Astrocyte of the spinal cord (primary cell): ENCODE measurements around the gene OR7E24.

ENCODE experiments used
- DNase-seq: peaks from one replicate; pipeline ENCODE4 v3.0.0; 2011; ENCODE audit warnings: low read depth, low spot score
- H3K4me3 ChIP-seq: 2 replicates; pipeline ENCODE4 v1.5.1; 2011; ENCODE audit warnings: low read depth, mild to moderate bottlenecking, low read length, moderate library complexity
- in situ Hi-C: cut with HindIII; loops from 2 replicates; pipeline ENCODE4 v1.10.0; 2017; ENCODE audit warnings: low sequenced_read_pairs
- TF ChIP-seq, protein P1 (sequence below): IDR thresholded peaks from 2 replicates; pipeline ENCODE4 v1.5.1; 2012; ENCODE audit warnings: low read depth, mild to moderate bottlenecking, low read length, inconsistent platforms

OR7E24 gene

DNA sequence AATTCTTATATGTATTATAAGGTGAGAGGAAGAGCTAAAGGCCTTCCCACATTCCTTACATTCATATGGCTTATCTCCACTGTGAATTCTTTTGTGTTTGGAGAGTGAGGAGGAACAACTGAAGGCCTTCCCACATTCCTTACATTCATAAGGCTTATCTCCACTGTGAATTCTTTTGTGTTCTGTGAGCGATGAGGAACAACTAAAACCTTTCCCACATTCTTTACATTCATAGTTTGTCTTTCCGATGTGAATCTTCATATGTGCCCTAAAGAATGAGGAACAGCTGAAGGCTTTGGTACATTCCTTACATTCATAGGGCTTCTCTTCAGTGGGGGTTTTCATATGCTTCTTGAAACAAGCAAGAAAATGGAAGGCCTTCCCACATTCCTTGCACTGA, 45.6 kb downstream of the OR7E24 start:
- in situ Hi-C loops, result no loop called here

More for the DNA sequence above, 45.6 kb downstream of the OR7E24 start:
- no peak overlapping the region for H3K4me3 ChIP-seq
- no peak for DNase-seq
- TF ChIP-seq, protein P1, sequence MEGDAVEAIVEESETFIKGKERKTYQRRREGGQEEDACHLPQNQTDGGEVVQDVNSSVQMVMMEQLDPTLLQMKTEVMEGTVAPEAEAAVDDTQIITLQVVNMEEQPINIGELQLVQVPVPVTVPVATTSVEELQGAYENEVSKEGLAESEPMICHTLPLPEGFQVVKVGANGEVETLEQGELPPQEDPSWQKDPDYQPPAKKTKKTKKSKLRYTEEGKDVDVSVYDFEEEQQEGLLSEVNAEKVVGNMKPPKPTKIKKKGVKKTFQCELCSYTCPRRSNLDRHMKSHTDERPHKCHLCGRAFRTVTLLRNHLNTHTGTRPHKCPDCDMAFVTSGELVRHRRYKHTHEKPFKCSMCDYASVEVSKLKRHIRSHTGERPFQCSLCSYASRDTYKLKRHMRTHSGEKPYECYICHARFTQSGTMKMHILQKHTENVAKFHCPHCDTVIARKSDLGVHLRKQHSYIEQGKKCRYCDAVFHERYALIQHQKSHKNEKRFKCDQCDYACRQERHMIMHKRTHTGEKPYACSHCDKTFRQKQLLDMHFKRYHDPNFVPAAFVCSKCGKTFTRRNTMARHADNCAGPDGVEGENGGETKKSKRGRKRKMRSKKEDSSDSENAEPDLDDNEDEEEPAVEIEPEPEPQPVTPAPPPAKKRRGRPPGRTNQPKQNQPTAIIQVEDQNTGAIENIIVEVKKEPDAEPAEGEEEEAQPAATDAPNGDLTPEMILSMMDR, result no peak
